ENCODE results near the gene CAMTA1.

Gene CAMTA1

GRCh38 chr1:7174980-7175906 lies 390.0 kb downstream of the CAMTA1 start:
- no peak for DNase-seq

GRCh38 chr1:7177021-7177420 lies 391.8 kb downstream of the CAMTA1 start:
- DNase-seq = no peak

- DNase-seq = no peak
Observed at GRCh38 chr1:7177438-7178146, 392.3 kb downstream of the CAMTA1 start.

GRCh38 chr1:7178336-7178735 lies 393.1 kb downstream of the CAMTA1 start:
- DNase-seq = no peak

GRCh38 chr1:7178741-7179140 lies 393.5 kb downstream of the CAMTA1 start:
- DNase-seq = no peak

- no peak for DNase-seq
Observed at GRCh38 chr1:7185721-7186120, 400.5 kb downstream of the CAMTA1 start.

- no peak for DNase-seq
Observed at GRCh38 chr1:7186382-7187111, 401.3 kb downstream of the CAMTA1 start.

- DNase-seq = no peak
Observed at GRCh38 chr1:7187112-7187493, 401.8 kb downstream of the CAMTA1 start.

GRCh38 chr1:7190261-7190660 lies 405.0 kb downstream of the CAMTA1 start:
- no peak for DNase-seq

- DNase-seq = no peak
Observed at GRCh38 chr1:7192453-7192852, 407.2 kb downstream of the CAMTA1 start.

- no peak for DNase-seq
Observed at GRCh38 chr1:7196036-7196911, 411.0 kb downstream of the CAMTA1 start.

GRCh38 chr1:7198664-7199063 lies 413.4 kb downstream of the CAMTA1 start:
- DNase-seq = no peak

GRCh38 chr1:7199077-7199779 lies 414.0 kb downstream of the CAMTA1 start:
- no peak for DNase-seq

GRCh38 chr1:7207875-7208646 lies 422.8 kb downstream of the CAMTA1 start:
- peak; percentile 64 for DNase-seq

- DNase-seq = no peak
Observed at GRCh38 chr1:7208647-7209180, 423.5 kb downstream of the CAMTA1 start.

GRCh38 chr1:7209336-7209735 lies 424.1 kb downstream of the CAMTA1 start:
- DNase-seq = no peak

GRCh38 chr1:7218210-7218832 lies 433.1 kb downstream of the CAMTA1 start:
- peak; percentile 27 for DNase-seq

- DNase-seq = peak; percentile 20
Observed at GRCh38 chr1:7219031-7219430, 433.8 kb downstream of the CAMTA1 start.

GRCh38 chr1:7220007-7220406 lies 434.8 kb downstream of the CAMTA1 start:
- DNase-seq = no peak

GRCh38 chr1:7220712-7221252 lies 435.5 kb downstream of the CAMTA1 start:
- no peak for DNase-seq
